Measurements from ENCODE around the gene GYPA.
"Not testable (repeated sequence)": the region's sequence is repeated elsewhere in the genome, so short reads cannot be mapped to it uniquely, and the experiment has no call there.

Gene GYPA

DNA sequence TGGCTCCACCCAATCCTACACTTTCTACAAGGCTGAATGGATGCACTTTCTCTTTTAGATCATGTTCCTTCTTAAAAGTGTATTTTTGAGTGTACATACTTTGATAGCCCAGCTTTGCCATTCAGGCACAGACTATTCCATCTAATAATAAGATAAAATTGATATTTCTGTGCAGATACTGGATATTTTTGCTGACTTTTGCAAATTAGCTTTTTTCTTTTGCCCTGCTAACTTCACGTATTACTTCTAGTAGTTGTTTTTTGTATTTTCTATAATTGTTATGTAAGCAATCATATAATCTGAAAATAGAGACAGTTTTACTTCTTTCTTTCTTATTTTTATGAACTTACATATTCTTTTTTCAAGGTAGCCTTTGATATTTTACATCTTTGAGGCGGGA, 13.5 kb upstream of the GYPA start:
- no peaks in the 10 kb centered on the region for H3K36me3 ChIP-seq (ENCODE audit: control insufficient read depth in 1 of 2, insufficient read depth in 2 of 2, low read depth in 1 of 2, low read length in 2 of 2)
- H3K79me1 ChIP-seq (replicated peaks; ENCODE audit: low read length, poor library complexity, severe bottlenecking) = no peaks in the 10 kb centered on the region
- H3K9ac ChIP-seq (ENCODE audit: low read length) = no peak overlapping the region
- H3K4ac ChIP-seq (ENCODE audit: low read depth in 1 of 2, low read length in 2 of 2) = no peak overlapping the region
- WGBS = no CpG with 5 or more reads among the region's 2 CpGs
- H3K23ac ChIP-seq (ENCODE audit: low read length in 2 of 2) = no peak overlapping the region
- H3K4me2 ChIP-seq (ENCODE audit: low read length, poor library complexity, severe bottlenecking) = no peak overlapping the region
- H3K4me1 ChIP-seq (ENCODE audit: control insufficient read depth, insufficient read depth, low read depth, low read length) = no peaks in the 10 kb centered on the region
- H3K4me3 ChIP-seq (ENCODE audit: insufficient read depth in 1 of 2, low read depth in 1 of 2, low read length in 2 of 2) = no peak overlapping the region
- no peak overlapping the region for H4K91ac ChIP-seq (ENCODE audit: low read length)
- no peak overlapping the region for H2BK12ac ChIP-seq (ENCODE audit: low read length in 2 of 2)
- H2BK5ac ChIP-seq (ENCODE audit: low read depth, low read length, poor library complexity, severe bottlenecking) = no peak overlapping the region
- no peak overlapping the region for H2AFZ ChIP-seq (ENCODE audit: low read depth, low read length)
- H3K14ac ChIP-seq (ENCODE audit: low read length in 2 of 2) = no peak overlapping the region
- no peak overlapping the region for H2AK5ac ChIP-seq (ENCODE audit: low read length, severe bottlenecking)
- no peak for DNase-seq
- no peak overlapping the region for H3K18ac ChIP-seq (ENCODE audit: low read depth in 1 of 2, low read length in 2 of 2)
- H4K8ac ChIP-seq (ENCODE audit: low read length) = no peak overlapping the region
- no peaks in the 10 kb centered on the region for H3K9me3 ChIP-seq (ENCODE audit: control insufficient read depth, low read length)
- no peak overlapping the region for H2BK15ac ChIP-seq (ENCODE audit: low read depth, poor library complexity, severe bottlenecking)
- no peak overlapping the region for H2BK120ac ChIP-seq (ENCODE audit: low read depth, low read length)
- no peak overlapping the region for H3K27ac ChIP-seq (ENCODE audit: low read length, poor library complexity, severe bottlenecking)
- no peaks in the 10 kb centered on the region for H3K27me3 ChIP-seq (ENCODE audit: control insufficient read depth in 1 of 2, insufficient read depth in 1 of 2, low read length in 2 of 2)

GRCh38 chr4:144142690-144143326, 2.3 kb upstream of the GYPA start:
- not testable (repeated sequence) for H3K18ac ChIP-seq (ENCODE audit: low read depth in 1 of 2, low read length in 2 of 2); H2BK5ac ChIP-seq (ENCODE audit: low read depth, low read length, poor library complexity, severe bottlenecking); H3K9me3 ChIP-seq (ENCODE audit: control insufficient read depth, low read length); H4K91ac ChIP-seq (ENCODE audit: low read length); H3K14ac ChIP-seq (ENCODE audit: low read length in 2 of 2); H3K27ac ChIP-seq (ENCODE audit: low read length, poor library complexity, severe bottlenecking); H4K8ac ChIP-seq (ENCODE audit: low read length); H3K4me1 ChIP-seq (ENCODE audit: control insufficient read depth, insufficient read depth, low read depth, low read length); H3K4me3 ChIP-seq (ENCODE audit: insufficient read depth in 1 of 2, low read depth in 1 of 2, low read length in 2 of 2); H3K4me2 ChIP-seq (ENCODE audit: low read length, poor library complexity, severe bottlenecking); H3K23ac ChIP-seq (ENCODE audit: low read length in 2 of 2); H2BK15ac ChIP-seq (ENCODE audit: low read depth, poor library complexity, severe bottlenecking); H2BK12ac ChIP-seq (ENCODE audit: low read length in 2 of 2); H3K27me3 ChIP-seq (ENCODE audit: control insufficient read depth in 1 of 2, insufficient read depth in 1 of 2, low read length in 2 of 2); H3K36me3 ChIP-seq (ENCODE audit: control insufficient read depth in 1 of 2, insufficient read depth in 2 of 2, low read depth in 1 of 2, low read length in 2 of 2); H3K4ac ChIP-seq (ENCODE audit: low read depth in 1 of 2, low read length in 2 of 2); H2BK120ac ChIP-seq (ENCODE audit: low read depth, low read length); H2AFZ ChIP-seq (ENCODE audit: low read depth, low read length); H3K79me1 ChIP-seq (replicated peaks; ENCODE audit: low read length, poor library complexity, severe bottlenecking); H3K9ac ChIP-seq (ENCODE audit: low read length); H2AK5ac ChIP-seq (ENCODE audit: low read length, severe bottlenecking)
- 30% methylated on average over 2 of the region's 4 CpGs for WGBS
- peak; percentile 7 for DNase-seq

DNA sequence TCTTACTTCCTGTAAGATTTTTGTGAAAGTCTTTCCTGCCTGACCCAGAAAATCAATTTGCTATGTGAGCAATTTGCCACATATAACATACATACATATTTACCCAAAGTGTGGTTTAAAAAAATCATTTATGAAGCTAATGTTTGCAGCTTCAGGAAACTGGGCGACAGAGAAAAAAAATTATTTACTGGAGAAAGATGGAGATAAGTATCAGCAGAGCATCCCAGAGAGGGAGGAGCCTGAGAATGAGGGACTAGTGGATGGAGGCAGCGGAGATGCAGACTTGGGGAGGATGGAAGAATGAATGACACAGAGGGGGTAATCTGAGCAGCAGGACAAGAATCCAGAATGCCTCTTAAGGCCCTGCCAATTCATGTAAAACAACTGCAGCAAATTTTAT, 975 bp upstream of the GYPA start:
- no peak overlapping the region for H3K23ac ChIP-seq (ENCODE audit: low read length in 2 of 2)
- DNase-seq = no peak
- H3K4me2 ChIP-seq (ENCODE audit: low read length, poor library complexity, severe bottlenecking) = no peak overlapping the region
- no peak overlapping the region for H2AK5ac ChIP-seq (ENCODE audit: low read length, severe bottlenecking)
- H3K27ac ChIP-seq (ENCODE audit: low read length, poor library complexity, severe bottlenecking) = no peak overlapping the region
- H2BK120ac ChIP-seq (ENCODE audit: low read depth, low read length) = no peak overlapping the region
- no peaks in the 10 kb centered on the region for H3K27me3 ChIP-seq (ENCODE audit: control insufficient read depth in 1 of 2, insufficient read depth in 1 of 2, low read length in 2 of 2)
- no peaks in the 10 kb centered on the region for H3K4me1 ChIP-seq (ENCODE audit: control insufficient read depth, insufficient read depth, low read depth, low read length)
- H3K36me3 ChIP-seq (ENCODE audit: control insufficient read depth in 1 of 2, insufficient read depth in 2 of 2, low read depth in 1 of 2, low read length in 2 of 2) = no peaks in the 10 kb centered on the region
- no peak overlapping the region for H2BK5ac ChIP-seq (ENCODE audit: low read depth, low read length, poor library complexity, severe bottlenecking)
- H3K14ac ChIP-seq (ENCODE audit: low read length in 2 of 2) = no peak overlapping the region
- H3K18ac ChIP-seq (ENCODE audit: low read depth in 1 of 2, low read length in 2 of 2) = no peak overlapping the region
- H2AFZ ChIP-seq (ENCODE audit: low read depth, low read length) = no peak overlapping the region
- H4K8ac ChIP-seq (ENCODE audit: low read length) = no peak overlapping the region
- no peaks in the 10 kb centered on the region for H3K9me3 ChIP-seq (ENCODE audit: control insufficient read depth, low read length)
- no peak overlapping the region for H3K9ac ChIP-seq (ENCODE audit: low read length)
- no peaks in the 10 kb centered on the region for H3K79me1 ChIP-seq (replicated peaks; ENCODE audit: low read length, poor library complexity, severe bottlenecking)
- no peak overlapping the region for H4K91ac ChIP-seq (ENCODE audit: low read length)
- 88% methylated on average over 2 of the region's 2 CpGs for WGBS
- H2BK12ac ChIP-seq (ENCODE audit: low read length in 2 of 2) = no peak overlapping the region
- no peak overlapping the region for H3K4ac ChIP-seq (ENCODE audit: low read depth in 1 of 2, low read length in 2 of 2)
- no peak overlapping the region for H3K4me3 ChIP-seq (ENCODE audit: insufficient read depth in 1 of 2, low read depth in 1 of 2, low read length in 2 of 2)
- no peak overlapping the region for H2BK15ac ChIP-seq (ENCODE audit: low read depth, poor library complexity, severe bottlenecking)

GRCh38 chr4:144139991-144140390, 527 bp downstream of the GYPA start:
- H3K4me2 ChIP-seq (ENCODE audit: low read length, poor library complexity, severe bottlenecking); H3K36me3 ChIP-seq (ENCODE audit: control insufficient read depth in 1 of 2, insufficient read depth in 2 of 2, low read depth in 1 of 2, low read length in 2 of 2); H4K91ac ChIP-seq (ENCODE audit: low read length); H3K4me3 ChIP-seq (ENCODE audit: insufficient read depth in 1 of 2, low read depth in 1 of 2, low read length in 2 of 2); H3K14ac ChIP-seq (ENCODE audit: low read length in 2 of 2); H2AFZ ChIP-seq (ENCODE audit: low read depth, low read length); H3K27ac ChIP-seq (ENCODE audit: low read length, poor library complexity, severe bottlenecking); H3K4ac ChIP-seq (ENCODE audit: low read depth in 1 of 2, low read length in 2 of 2); H3K9ac ChIP-seq (ENCODE audit: low read length); H2BK5ac ChIP-seq (ENCODE audit: low read depth, low read length, poor library complexity, severe bottlenecking); H3K27me3 ChIP-seq (ENCODE audit: control insufficient read depth in 1 of 2, insufficient read depth in 1 of 2, low read length in 2 of 2); H2BK12ac ChIP-seq (ENCODE audit: low read length in 2 of 2); H4K8ac ChIP-seq (ENCODE audit: low read length); H3K4me1 ChIP-seq (ENCODE audit: control insufficient read depth, insufficient read depth, low read depth, low read length); H3K23ac ChIP-seq (ENCODE audit: low read length in 2 of 2); H2AK5ac ChIP-seq (ENCODE audit: low read length, severe bottlenecking); H2BK120ac ChIP-seq (ENCODE audit: low read depth, low read length); H3K18ac ChIP-seq (ENCODE audit: low read depth in 1 of 2, low read length in 2 of 2); DNase-seq; H3K79me1 ChIP-seq (replicated peaks; ENCODE audit: low read length, poor library complexity, severe bottlenecking); H3K9me3 ChIP-seq (ENCODE audit: control insufficient read depth, low read length); H2BK15ac ChIP-seq (ENCODE audit: low read depth, poor library complexity, severe bottlenecking): not testable (repeated sequence)
- 78% methylated on average over 4 of the region's 4 CpGs for WGBS
